ENCODE results near the gene PIKFYVE. TPM values are rescaled to one million over a fixed set of nuclear protein-coding genes. Genes with fewer than 3 reads are reported as not detected.
"Not testable (repeated sequence)": the region's sequence is repeated elsewhere in the genome, so short reads cannot be mapped to it uniquely, and the experiment has no call there.

PIKFYVE gene
- total and polyA plus RNA-seq, 3 experiments from 2014 or later = 7.0 to 14.8 (median 14.1) TPM

DNA sequence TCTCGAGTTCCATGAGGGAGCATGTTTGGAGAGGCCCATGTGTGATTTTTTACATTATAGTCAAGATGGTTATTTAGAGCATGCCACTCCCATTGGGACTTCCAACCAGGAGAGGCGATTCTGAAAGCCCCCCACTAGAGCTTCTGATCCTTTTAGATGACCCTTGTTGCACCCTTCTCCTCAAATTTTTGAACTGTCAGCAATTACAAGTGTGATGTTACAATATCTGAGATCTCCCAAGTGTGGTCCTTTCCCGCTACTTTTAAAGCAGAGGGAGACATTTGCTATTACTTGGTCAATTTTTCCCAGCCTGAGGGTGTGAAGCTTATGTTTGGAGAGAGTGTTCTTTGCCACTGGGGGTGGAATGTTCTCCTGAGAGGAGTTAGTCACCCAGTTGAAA, 123.9 kb downstream of the PIKFYVE start:
- Mint-ChIP-seq H3K27ac (no peak overlapping the region), H3K4me1 (no peaks in the 10 kb centered on the region), H3K4me3 (no peak overlapping the region), H3K36me3 (no peaks in the 10 kb centered on the region), H3K27me3 (peaks cover 2 to 18% of the 10 kb centered on the region in 2 donors), H3K9me3 (peaks cover 8 to 18% (median 14%) of the 10 kb centered on the region in 5 donors)
- H3K9me3 ChIP-seq (ENCODE audit: low read length) = no peaks in the 10 kb centered on the region
- no peak for DNase-seq
- H3K4me1 ChIP-seq (ENCODE audit: insufficient read depth, low read length) = no peaks in the 10 kb centered on the region
- ChIA-PET CTCF (no interaction called here), POLR2A (no interaction called here)
- no peaks in the 10 kb centered on the region for H3K27me3 ChIP-seq (ENCODE audit: insufficient read depth, low read length, poor library complexity, severe bottlenecking)
- H3K27ac ChIP-seq (ENCODE audit: low read depth, low read length) = no peak overlapping the region
- no peaks in the 10 kb centered on the region for H3K36me3 ChIP-seq (ENCODE audit: insufficient read depth, low read length)
- no peak overlapping the region for H3K4me3 ChIP-seq (ENCODE audit: low read length)

DNA sequence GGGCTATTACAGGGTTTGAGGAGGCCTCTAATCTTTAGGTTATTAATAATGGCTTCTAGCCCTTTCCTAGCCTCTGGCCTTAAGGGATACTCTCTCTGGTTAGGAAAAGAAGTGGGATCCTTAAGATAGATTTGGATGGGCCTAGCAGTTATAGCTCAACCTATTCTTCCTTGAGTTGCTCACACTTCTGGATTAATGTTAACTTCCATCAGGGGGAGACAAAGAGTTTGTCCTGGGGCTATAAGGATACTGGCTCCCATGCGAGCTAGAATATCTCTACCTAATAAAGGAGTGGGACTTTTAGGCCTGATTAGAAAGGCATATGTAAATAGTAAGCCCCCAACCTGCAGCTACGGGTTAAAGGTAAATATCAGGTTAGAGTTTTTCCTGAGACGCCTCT, 126.2 kb downstream of the PIKFYVE start:
- Mint-ChIP-seq H3K4me3 (no peak overlapping the region), H3K27me3 (peaks cover 2 to 9% of the 10 kb centered on the region in 2 donors), H3K4me1 (peaks cover 0 to 5% (median 0%) of the 10 kb centered on the region in 3 donors), H3K9me3 (peaks cover 8 to 33% (median 24%) of the 10 kb centered on the region in 5 donors), H3K36me3 (no peaks in the 10 kb centered on the region), H3K27ac (no peak overlapping the region)
- Histone ChIP-seq H3K4me3 (ENCODE audit: low read length) (no peak overlapping the region), H3K9me3 (ENCODE audit: low read length) (no peaks in the 10 kb centered on the region), H3K27ac (ENCODE audit: low read depth, low read length) (no peak overlapping the region), H3K36me3 (ENCODE audit: insufficient read depth, low read length) (no peaks in the 10 kb centered on the region), H3K27me3 (ENCODE audit: insufficient read depth, low read length, poor library complexity, severe bottlenecking) (no peaks in the 10 kb centered on the region), H3K4me1 (ENCODE audit: insufficient read depth, low read length) (no peaks in the 10 kb centered on the region)
- DNase-seq = no peak
- POLR2A ChIA-PET = no interaction called here
- CTCF ChIA-PET = no interaction called here

DNA sequence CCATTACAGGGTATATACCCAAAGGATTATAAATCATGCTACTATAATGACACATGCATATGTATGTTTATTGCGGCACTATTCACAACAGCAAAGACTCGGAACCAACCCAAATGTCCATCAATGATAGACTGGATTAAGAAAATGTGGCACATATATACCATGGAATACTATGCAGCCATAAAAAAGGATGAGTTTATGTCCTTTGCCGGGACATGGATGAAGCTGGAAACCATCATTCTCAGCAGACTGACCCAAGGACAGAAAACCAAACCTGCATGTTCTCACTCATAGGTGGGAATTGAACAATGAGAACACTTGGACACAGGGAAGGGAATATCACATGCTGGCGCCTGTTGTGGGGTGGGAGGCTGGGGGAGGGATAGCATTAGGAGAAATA, 130.7 kb downstream of the PIKFYVE start:
- POLR2A ChIA-PET; H3K4me1 Mint-ChIP-seq; DNase-seq; H3K4me3 ChIP-seq (ENCODE audit: low read length); H3K27ac ChIP-seq (ENCODE audit: low read depth, low read length); H3K4me3 Mint-ChIP-seq; H3K9me3 ChIP-seq (ENCODE audit: low read length); H3K27ac Mint-ChIP-seq; H3K36me3 ChIP-seq (ENCODE audit: insufficient read depth, low read length); H3K4me1 ChIP-seq (ENCODE audit: insufficient read depth, low read length); CTCF ChIA-PET; H3K27me3 ChIP-seq (ENCODE audit: insufficient read depth, low read length, poor library complexity, severe bottlenecking); H3K36me3 Mint-ChIP-seq: not testable (repeated sequence)
- H3K9me3 Mint-ChIP-seq = peaks cover 8 to 33% (median 24%) of the 10 kb centered on the region in 5 donors
- H3K27me3 Mint-ChIP-seq = peaks cover 10 to 23% of the 10 kb centered on the region in 2 donors

DNA sequence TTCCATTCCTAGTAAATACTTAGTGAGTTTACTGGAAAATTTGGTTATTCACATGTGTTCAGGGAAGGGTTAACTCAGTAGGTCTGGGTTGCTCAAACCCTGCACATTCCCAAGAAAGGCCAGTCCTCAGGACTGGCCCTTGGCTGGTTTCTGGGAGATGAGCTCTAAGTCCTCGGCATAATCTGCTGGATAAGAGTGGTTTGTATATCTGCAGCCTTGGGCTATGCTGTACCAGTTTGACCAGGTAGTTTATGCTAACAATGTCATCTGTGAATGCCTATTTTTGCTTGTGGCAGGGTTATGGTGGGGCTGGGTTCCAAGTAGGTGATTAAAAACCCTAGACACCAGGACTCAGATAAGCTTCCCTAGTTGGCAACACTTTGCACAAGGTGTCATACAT, 133.1 kb downstream of the PIKFYVE start:
- Histone ChIP-seq H3K4me3 (ENCODE audit: low read length) (no peak overlapping the region), H3K27me3 (ENCODE audit: insufficient read depth, low read length, poor library complexity, severe bottlenecking) (peaks cover 4% of the 10 kb centered on the region), H3K36me3 (ENCODE audit: insufficient read depth, low read length) (no peaks in the 10 kb centered on the region), H3K27ac (ENCODE audit: low read depth, low read length) (no peak overlapping the region), H3K4me1 (ENCODE audit: insufficient read depth, low read length) (no peaks in the 10 kb centered on the region), H3K9me3 (ENCODE audit: low read length) (no peaks in the 10 kb centered on the region)
- H3K9me3 Mint-ChIP-seq = peaks cover 0 to 21% (median 13%) of the 10 kb centered on the region in 5 donors
- no peaks in the 10 kb centered on the region for H3K36me3 Mint-ChIP-seq
- H3K27ac Mint-ChIP-seq = no peak overlapping the region
- peaks cover 10 to 35% of the 10 kb centered on the region in 2 donors for H3K27me3 Mint-ChIP-seq
- no peak for DNase-seq
- H3K4me1 Mint-ChIP-seq = peaks cover 0 to 5% (median 0%) of the 10 kb centered on the region in 3 donors
- ChIA-PET CTCF (no interaction called here), POLR2A (no interaction called here)
- H3K4me3 Mint-ChIP-seq = no peak overlapping the region

DNA sequence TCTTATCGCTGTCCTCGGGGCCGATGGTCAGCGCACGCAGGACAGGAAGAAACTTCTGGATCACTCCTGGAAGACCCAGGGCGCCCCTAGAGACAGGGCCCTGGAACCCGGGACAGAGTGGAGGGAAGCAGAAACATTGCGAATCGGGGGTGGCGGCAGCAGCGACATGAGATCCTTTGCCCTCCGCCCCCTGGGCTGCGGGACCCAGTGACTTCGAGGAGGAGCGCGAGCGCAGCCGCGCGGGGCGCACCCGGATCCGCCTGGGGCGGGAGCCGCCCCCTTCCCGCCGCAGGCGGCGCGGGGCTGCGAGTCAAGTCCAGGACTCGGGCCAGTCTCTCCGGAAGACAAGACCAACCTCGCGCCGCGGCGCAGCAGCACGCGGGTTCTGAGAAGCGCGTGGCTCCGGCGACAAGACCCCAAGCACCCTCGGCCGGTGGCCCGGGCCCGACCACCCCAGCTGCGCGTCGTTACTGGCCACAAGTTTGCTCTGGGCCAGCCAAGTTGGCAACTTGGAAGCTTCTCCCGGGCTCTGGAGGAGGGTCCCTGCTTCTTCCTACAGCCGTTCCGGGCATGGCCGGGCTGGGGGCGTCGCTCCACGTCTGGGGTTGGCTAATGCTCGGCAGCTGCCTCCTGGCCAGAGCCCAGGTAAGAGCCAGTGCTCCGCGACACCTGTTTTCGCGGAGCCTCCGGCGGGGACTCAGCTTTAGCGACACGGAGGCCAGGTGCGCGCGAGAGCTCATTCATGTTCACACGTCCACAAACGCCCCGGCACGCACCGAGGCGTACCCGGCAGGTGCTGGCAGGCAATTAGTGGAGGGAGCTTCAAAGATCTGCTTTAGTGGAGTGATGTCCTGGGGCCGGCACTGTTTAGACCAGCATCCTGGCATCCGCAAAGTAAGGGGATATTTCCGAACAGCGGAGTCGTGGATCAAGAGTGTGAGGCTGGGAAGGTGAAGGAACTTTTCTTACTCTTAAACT, 140.7 kb downstream of the PIKFYVE start, which contains the start of gene PTH2R:
Gene PTH2R, plus strand, starts transcription at position 319 of the 978 bp plus-strand sequence. Its CDS starts 252 bp downstream, at position 571.
- CTCF ChIA-PET = no interaction called here
- peaks cover 11% of the 10 kb centered on the region for H3K27me3 ChIP-seq (ENCODE audit: insufficient read depth, low read length, poor library complexity, severe bottlenecking)
- POLR2A ChIA-PET = no interaction called here

DNA sequence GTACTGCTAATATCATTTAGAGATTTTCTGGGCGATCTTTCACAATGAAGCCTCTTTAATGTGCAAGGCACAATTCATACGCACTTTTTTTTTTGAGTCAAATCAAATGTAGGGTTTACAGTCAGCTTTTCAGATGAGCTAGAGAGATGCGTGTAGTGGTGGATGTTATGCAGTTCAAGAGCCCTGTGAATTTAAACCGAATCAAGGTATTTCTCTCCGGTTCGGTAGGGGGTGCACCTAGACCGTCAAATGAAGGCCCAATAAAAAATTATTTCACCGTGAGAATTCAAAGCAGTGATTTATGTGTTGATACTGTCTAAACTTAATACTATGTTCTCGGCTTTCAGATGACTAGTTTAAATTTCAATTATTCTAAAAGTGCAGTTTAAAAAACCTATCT, 141.6 kb downstream of the PIKFYVE start:
- Mint-ChIP-seq H3K36me3 (no peaks in the 10 kb centered on the region), H3K27me3 (peaks cover 22 to 71% of the 10 kb centered on the region in 2 donors), H3K27ac (no peak overlapping the region), H3K9me3 (no peaks in the 10 kb centered on the region), H3K4me3 (peak overlapping the region in 1 of 7 donors; percentile 40), H3K4me1 (peaks cover 0 to 12% (median 10%) of the 10 kb centered on the region in 3 donors)
- Histone ChIP-seq H3K27ac (ENCODE audit: low read depth, low read length) (no peak overlapping the region), H3K9me3 (ENCODE audit: low read length) (no peaks in the 10 kb centered on the region), H3K27me3 (ENCODE audit: insufficient read depth, low read length, poor library complexity, severe bottlenecking) (peaks cover 10% of the 10 kb centered on the region), H3K36me3 (ENCODE audit: insufficient read depth, low read length) (no peaks in the 10 kb centered on the region), H3K4me3 (ENCODE audit: low read length) (no peak overlapping the region), H3K4me1 (ENCODE audit: insufficient read depth, low read length) (no peaks in the 10 kb centered on the region)
- CTCF ChIA-PET = no interaction called here
- DNase-seq = no peak
- POLR2A ChIA-PET = no interaction called here

More for the DNA sequence above, 140.7 kb downstream of the PIKFYVE start, which contains the start of gene PTH2R:
- H3K27ac Mint-ChIP-seq = no peak within 1 kb of the TSS
- H3K36me3 ChIP-seq (ENCODE audit: insufficient read depth, low read length) = no peaks in the 10 kb centered on the region
- peaks cover 0 to 12% (median 10%) of the 10 kb centered on the region in 3 donors for H3K4me1 Mint-ChIP-seq
- H3K9me3 Mint-ChIP-seq = no peaks in the 10 kb centered on the region
- H3K27ac ChIP-seq (ENCODE audit: low read depth, low read length) = no peak within 1 kb of the TSS
- no peaks in the 10 kb centered on the region for H3K9me3 ChIP-seq (ENCODE audit: low read length)
- no peaks in the 10 kb centered on the region for H3K4me1 ChIP-seq (ENCODE audit: insufficient read depth, low read length)
- no peak for DNase-seq
- H3K36me3 Mint-ChIP-seq = no peaks in the 10 kb centered on the region
- peaks cover 22 to 74% of the 10 kb centered on the region in 2 donors for H3K27me3 Mint-ChIP-seq
- H3K4me3 ChIP-seq (ENCODE audit: low read length) = no peak within 1 kb of the TSS
- H3K4me3 Mint-ChIP-seq = peak within 1 kb of the TSS in 3 of 7 donors; percentile 14 to 77 (median 40)

Other genes starting within 250 kb of the PIKFYVE start
- 1 to 10 TPM; 6.9 to 7.2 TPM for gene PLEKHM3, start 240.7 kb upstream of the PIKFYVE start, total RNA-seq
- gene PLEKHM3, start 240.7 kb upstream of the PIKFYVE start, polyA plus RNA-seq = 4.4 TPM
- not detected for gene CRYGD, start 141.7 kb upstream of the PIKFYVE start, total RNA-seq
- gene CRYGD, start 141.7 kb upstream of the PIKFYVE start, polyA plus RNA-seq = not detected
- not detected for gene CRYGC, start 136.4 kb upstream of the PIKFYVE start, total RNA-seq
- not detected for gene CRYGC, start 136.4 kb upstream of the PIKFYVE start, polyA plus RNA-seq
- gene CRYGB, start 120.1 kb upstream of the PIKFYVE start, total RNA-seq = not detected
- gene CRYGB, start 120.1 kb upstream of the PIKFYVE start, polyA plus RNA-seq = not detected
- not detected for gene CRYGA, start 102.7 kb upstream of the PIKFYVE start, total RNA-seq
- gene CRYGA, start 102.7 kb upstream of the PIKFYVE start, polyA plus RNA-seq = not detected
- gene C2orf80, start 76.2 kb upstream of the PIKFYVE start, total RNA-seq = not detected
- not detected for gene C2orf80, start 76.2 kb upstream of the PIKFYVE start, polyA plus RNA-seq
- 10 to 100 TPM; 18.9 to 21.5 TPM for gene IDH1, start 11.2 kb upstream of the PIKFYVE start, total RNA-seq
- gene IDH1, start 11.2 kb upstream of the PIKFYVE start, polyA plus RNA-seq = 5.8 TPM
- not detected for gene PTH2R, start 140.5 kb downstream of the PIKFYVE start, total RNA-seq
- not detected for gene PTH2R, start 140.5 kb downstream of the PIKFYVE start, polyA plus RNA-seq